Fibroblast of pulmonary artery (primary cell): ENCODE measurements around the gene CDK5RAP3.
A peak's percentile ranks its signal among the peaks of the same experiment; 100 is the strongest.

Experiments used
- DNase-seq: peaks from one replicate; pipeline ENCODE4 v3.0.0-alpha.2; 2010; ENCODE audit warnings: low read depth
- H3K4me3 ChIP-seq: replicated peaks from 2 replicates; pipeline ENCODE4 v1.5.1; 2011; ENCODE audit warnings: low read depth, mild to moderate bottlenecking, control low read depth, low read length, moderate library complexity
- TF ChIP-seq, protein P1 (sequence below): IDR thresholded peaks from 2 replicates; pipeline ENCODE4 v1.5.1; 2011; ENCODE audit warnings: mild to moderate bottlenecking, control low read depth, low read length, inconsistent platforms; ENCODE audit errors: missing control alignments

The CDK5RAP3 gene

DNA sequence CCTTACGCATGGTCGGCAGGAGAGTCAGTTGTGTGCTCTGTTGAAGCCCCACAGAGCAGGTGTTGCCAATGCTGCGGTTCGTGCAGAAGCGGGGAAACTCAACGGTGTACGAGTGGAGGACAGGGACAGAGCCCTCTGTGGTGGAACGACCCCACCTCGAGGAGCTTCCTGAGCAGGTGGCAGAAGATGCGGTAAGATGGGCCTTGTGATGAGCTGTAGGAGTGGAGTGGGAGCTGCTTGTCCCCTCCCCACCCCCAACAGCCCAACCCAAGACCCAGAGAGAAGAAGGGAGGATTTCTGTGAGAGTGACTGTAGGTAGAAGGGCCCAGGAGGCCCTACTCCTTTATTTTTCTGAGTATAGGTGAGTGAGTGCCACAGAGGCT lies 4.9 kb downstream of the CDK5RAP3 start:
- DNase-seq, result no peak
- no peak overlapping the region for H3K4me3 ChIP-seq
- TF ChIP-seq, protein P1, sequence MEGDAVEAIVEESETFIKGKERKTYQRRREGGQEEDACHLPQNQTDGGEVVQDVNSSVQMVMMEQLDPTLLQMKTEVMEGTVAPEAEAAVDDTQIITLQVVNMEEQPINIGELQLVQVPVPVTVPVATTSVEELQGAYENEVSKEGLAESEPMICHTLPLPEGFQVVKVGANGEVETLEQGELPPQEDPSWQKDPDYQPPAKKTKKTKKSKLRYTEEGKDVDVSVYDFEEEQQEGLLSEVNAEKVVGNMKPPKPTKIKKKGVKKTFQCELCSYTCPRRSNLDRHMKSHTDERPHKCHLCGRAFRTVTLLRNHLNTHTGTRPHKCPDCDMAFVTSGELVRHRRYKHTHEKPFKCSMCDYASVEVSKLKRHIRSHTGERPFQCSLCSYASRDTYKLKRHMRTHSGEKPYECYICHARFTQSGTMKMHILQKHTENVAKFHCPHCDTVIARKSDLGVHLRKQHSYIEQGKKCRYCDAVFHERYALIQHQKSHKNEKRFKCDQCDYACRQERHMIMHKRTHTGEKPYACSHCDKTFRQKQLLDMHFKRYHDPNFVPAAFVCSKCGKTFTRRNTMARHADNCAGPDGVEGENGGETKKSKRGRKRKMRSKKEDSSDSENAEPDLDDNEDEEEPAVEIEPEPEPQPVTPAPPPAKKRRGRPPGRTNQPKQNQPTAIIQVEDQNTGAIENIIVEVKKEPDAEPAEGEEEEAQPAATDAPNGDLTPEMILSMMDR, result no peak

- TF ChIP-seq, protein P1, result peak; percentile 77
- DNase-seq, result peak; percentile 74
- H3K4me3 ChIP-seq, result no peak overlapping the region
Observed at GRCh38 chr17:47978324-47978723, 7.4 kb downstream of the CDK5RAP3 start.

DNA sequence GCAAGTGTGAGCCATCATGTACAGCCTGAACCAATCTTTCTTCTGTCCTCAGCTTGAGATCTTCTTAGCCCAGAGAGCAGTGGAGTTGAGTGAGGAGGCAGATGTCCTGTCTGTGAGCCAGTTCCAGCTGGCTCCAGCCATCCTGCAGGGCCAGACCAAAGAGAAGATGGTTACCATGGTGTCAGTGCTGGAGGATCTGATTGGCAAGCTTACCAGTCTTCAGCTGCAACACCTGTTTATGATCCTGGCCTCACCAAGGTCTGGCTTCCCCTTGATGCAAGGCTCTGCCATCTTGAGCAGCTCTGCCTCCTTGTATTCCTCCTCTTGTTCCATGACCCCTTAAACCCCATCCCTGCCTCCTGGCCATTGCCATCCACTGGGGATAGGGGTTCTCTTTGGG lies 9.6 kb downstream of the CDK5RAP3 start:
- no peak for DNase-seq
- H3K4me3 ChIP-seq, result no peak overlapping the region
- TF ChIP-seq, protein P1, result no peak

DNA sequence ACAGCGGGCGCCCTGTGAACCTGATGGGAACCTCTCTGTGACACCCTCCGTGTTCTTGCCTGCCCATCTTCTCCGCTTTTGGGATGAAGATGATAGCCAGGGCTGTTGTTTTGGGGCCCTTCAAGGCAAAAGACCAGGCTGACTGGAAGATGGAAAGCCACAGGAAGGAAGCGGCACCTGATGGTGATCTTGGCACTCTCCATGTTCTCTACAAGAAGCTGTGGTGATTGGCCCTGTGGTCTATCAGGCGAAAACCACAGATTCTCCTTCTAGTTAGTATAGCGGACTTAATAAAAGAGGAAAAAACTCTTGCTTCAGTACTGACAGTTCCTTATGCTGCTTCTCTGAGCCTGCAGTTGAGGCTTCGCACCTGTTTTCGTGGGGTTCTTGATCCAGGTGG lies 10.5 kb downstream of the CDK5RAP3 start:
- no peak for DNase-seq
- TF ChIP-seq, protein P1, result no peak
- H3K4me3 ChIP-seq, result no peak overlapping the region

DNA sequence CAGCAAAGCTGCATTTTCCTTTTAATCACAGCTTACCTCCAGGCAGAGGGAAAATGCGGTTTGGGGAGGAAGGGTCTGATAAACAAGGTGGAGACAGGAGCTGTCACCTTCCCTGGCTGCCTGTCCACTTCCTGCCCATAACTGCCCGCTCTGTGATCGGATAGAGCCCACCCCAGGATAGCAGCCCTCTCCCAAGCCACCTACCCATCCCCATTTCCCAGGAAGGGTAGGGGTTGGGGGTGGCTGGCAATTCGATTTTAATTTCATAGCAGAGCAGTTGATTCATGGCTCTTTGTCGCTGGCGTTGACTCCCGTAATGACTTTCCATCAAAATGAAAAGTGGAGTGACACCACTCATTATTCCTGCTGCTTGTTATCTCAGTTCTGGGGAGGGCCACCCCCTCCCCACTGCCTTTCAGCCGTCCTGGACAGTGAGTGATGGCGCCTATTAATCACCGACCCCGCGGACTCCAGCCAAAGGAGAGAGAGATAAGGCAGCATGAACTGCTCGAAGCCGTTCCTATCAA lies 11.2 kb downstream of the CDK5RAP3 start:
- TF ChIP-seq, protein P1, result no peak
- no peak for DNase-seq
- no peak overlapping the region for H3K4me3 ChIP-seq

- DNase-seq, result no peak
- no peak overlapping the region for H3K4me3 ChIP-seq
- TF ChIP-seq, protein P1, result no peak
Observed at GRCh38 chr17:47982645-47983390, 11.9 kb downstream of the CDK5RAP3 start.
